H1 (cell line): ENCODE data around the gene GLB1L3. TPM values are rescaled to one million over a fixed set of nuclear protein-coding genes. Genes with fewer than 3 reads are reported as not detected.

Source experiments
- CTCF ChIA-PET: fragments of 300-600 bp; sonication (Branson Sonifier 250); formaldehyde crosslinking; loops from one replicate; lab custom pipeline; 2021; ENCODE audit not compliant: partially characterized antibody; lab: Charles Lee
- POLR2A ChIA-PET: fragments of 300-600 bp; sonication (Branson Sonifier 250); formaldehyde crosslinking; loops from one replicate; lab custom pipeline; 2021; ENCODE audit warnings: inconsistent platforms; ENCODE audit not compliant: partially characterized antibody; lab: Charles Lee
- DNase-seq, 2 experiments: peaks; one replicate each; pipeline versions ENCODE4 v3.0.0 to v3.0.0-alpha.2; 2010 to 2022; ENCODE audit warnings: low spot score in 2 of 2, low read depth in 1 of 2, mixed read lengths in 1 of 2
- FAIRE-seq: peaks from 2 replicates; lab custom pipeline; 2011; peaks lifted over from hg19 to GRCh38; lab: Jason Lieb, UNC
- H2AFZ ChIP-seq: 2 replicates; pipeline ENCODE4 v1.8.1; 2012; ENCODE audit warnings: low read length, inconsistent platforms
- H2AK5ac ChIP-seq: 2 replicates; pipeline ENCODE4 v1.6.1; 2013; ENCODE audit warnings: low read depth, low read length
- H2BK120ac ChIP-seq: replicated peaks from 2 replicates; pipeline ENCODE3; 2013; ENCODE audit warnings: low read depth, low read length, inconsistent platforms
- H2BK12ac ChIP-seq: 2 replicates; pipeline ENCODE4 v1.6.1; 2013; ENCODE audit warnings: low read depth, low read length
- H2BK15ac ChIP-seq: 2 replicates; pipeline ENCODE4 v1.6.1; 2013; ENCODE audit warnings: low read length
- H2BK20ac ChIP-seq: 2 replicates; pipeline ENCODE4 v1.6.1; 2013; ENCODE audit warnings: low read length
- H2BK5ac ChIP-seq: 2 replicates; pipeline ENCODE4 v1.6.1; 2013; ENCODE audit warnings: low read depth, low read length
- H3K14ac ChIP-seq: 2 replicates; pipeline ENCODE4 v1.6.1; 2013; ENCODE audit warnings: inconsistent platforms; ENCODE audit not compliant: insufficient read length
- H3K18ac ChIP-seq: 2 replicates; pipeline ENCODE4 v1.6.1; 2013; ENCODE audit warnings: low read length; ENCODE audit errors: extremely low read depth
- H3K23ac ChIP-seq: 2 replicates; pipeline ENCODE4 v1.6.1; 2013; ENCODE audit warnings: inconsistent platforms; ENCODE audit not compliant: insufficient read length
- H3K23me2 ChIP-seq: 2 replicates; pipeline ENCODE4 v1.6.1; 2013; ENCODE audit warnings: low read depth, low read length
- H3K27ac ChIP-seq: 2 replicates; pipeline ENCODE4 v1.6.1; 2011; ENCODE audit warnings: low read depth, low read length, inconsistent platforms
- H3K27me3 ChIP-seq, 4 experiments: replicated peaks in 1 of 4; 1 replicate in 1 of 4; 2 replicates in 3 of 4; pipeline versions ENCODE4 v1.6.1 to v1.8.1; 2011 to 2013; ENCODE audit warnings: low read length in 3 of 4, mild to moderate bottlenecking in 3 of 4, inconsistent platforms in 2 of 4, mixed read lengths in 2 of 4, moderate library complexity in 1 of 4; ENCODE audit not compliant: control insufficient read depth in 3 of 4, insufficient read depth in 3 of 4; ENCODE audit errors: extremely low read depth in 1 of 4
- H3K36me3 ChIP-seq, 4 experiments: 2 replicates each; pipeline versions ENCODE4 v1.6.1 to v1.8.1; 2011 to 2013; ENCODE audit warnings: mild to moderate bottlenecking in 4 of 4, low read length in 3 of 4, moderate library complexity in 2 of 4, control low read depth in 1 of 4, inconsistent platforms in 1 of 4; ENCODE audit not compliant: insufficient read depth in 4 of 4, control insufficient read depth in 2 of 4
- H3K4ac ChIP-seq: replicated peaks from 2 replicates; pipeline ENCODE3; 2013; ENCODE audit warnings: low read length, low read depth, mixed read lengths, inconsistent platforms; ENCODE audit not compliant: insufficient read length
- H3K4me1 ChIP-seq, 4 experiments: replicated peaks in 1 of 4; 1 replicate in 1 of 4; 2 replicates in 3 of 4; pipeline versions ENCODE4 v1.6.1 to v1.8.1; 2011 to 2013; ENCODE audit warnings: low read length in 3 of 4, inconsistent platforms in 2 of 4, mixed read lengths in 1 of 4; ENCODE audit not compliant: insufficient read depth in 4 of 4, control insufficient read depth in 3 of 4
- H3K4me2 ChIP-seq, 2 experiments: 2 replicates each; pipeline versions ENCODE4 v1.6.1 to v1.8.1; 2011 to 2013; ENCODE audit warnings: low read depth in 2 of 2, low read length in 2 of 2, control low read depth in 1 of 2, inconsistent platforms in 1 of 2, mild to moderate bottlenecking in 1 of 2; ENCODE audit not compliant: insufficient read depth in 1 of 2
- H3K4me3 ChIP-seq, 4 experiments: fragments of 200-600, 300-600 bp in 1 of 4; sonication (generic), shearing (Covaris generic), sonication (Bioruptor Twin) in 1 of 4; 2 replicates each; pipeline versions ENCODE4 v1.5.1 to v1.8.1; 2011 to 2016; ENCODE audit warnings: low read length in 4 of 4, low read depth in 3 of 4, control low read depth in 2 of 4, inconsistent platforms in 2 of 4, mild to moderate bottlenecking in 2 of 4, mixed read lengths in 1 of 4, moderate library complexity in 1 of 4; ENCODE audit not compliant: insufficient read depth in 2 of 4; ENCODE audit errors: extremely low read depth in 1 of 4
- H3K56ac ChIP-seq: replicated peaks from 2 replicates; pipeline ENCODE3; 2013; ENCODE audit warnings: low read depth, mild to moderate bottlenecking, mixed read lengths, low read length, inconsistent platforms; ENCODE audit not compliant: insufficient read length
- H3K79me1 ChIP-seq: 2 replicates; pipeline ENCODE4 v1.6.1; 2013; ENCODE audit warnings: low read depth, low read length, control low read depth
- H3K79me2 ChIP-seq, 2 experiments: 2 replicates each; pipeline versions ENCODE4 v1.6.1 to v1.8.1; 2012 to 2013; ENCODE audit warnings: low read length in 2 of 2, mild to moderate bottlenecking in 2 of 2, inconsistent platforms in 1 of 2; ENCODE audit not compliant: insufficient read depth in 2 of 2, control insufficient read depth in 1 of 2
- H3K9ac ChIP-seq, 4 experiments: replicated peaks in 1 of 4; 1 replicate in 1 of 4; 2 replicates in 3 of 4; pipeline versions ENCODE4 v1.6.1 to v1.8.1; 2011 to 2013; ENCODE audit warnings: low read depth in 3 of 4, low read length in 3 of 4, control low read depth in 2 of 4, mild to moderate bottlenecking in 2 of 4, moderate library complexity in 2 of 4, inconsistent platforms in 1 of 4; ENCODE audit errors: extremely low read depth in 1 of 4
- H3K9me3 ChIP-seq, 2 experiments: 2 replicates each; pipeline versions ENCODE4 v1.6.1 to v1.8.1; 2012 to 2013; ENCODE audit warnings: mild to moderate bottlenecking in 2 of 2, moderate library complexity in 2 of 2, control low read depth in 1 of 2, inconsistent platforms in 1 of 2, low read depth in 1 of 2, low read length in 1 of 2, mixed read lengths in 1 of 2; ENCODE audit not compliant: insufficient read depth in 2 of 2
- H4K20me1 ChIP-seq, 2 experiments: replicated peaks in 1 of 2; 2 replicates each; pipeline versions ENCODE3 to v1.8.1; 2011 to 2013; ENCODE audit warnings: inconsistent platforms in 2 of 2, low read length in 2 of 2, mild to moderate bottlenecking in 1 of 2; ENCODE audit not compliant: insufficient read depth in 2 of 2, control insufficient read depth in 1 of 2
- H4K5ac ChIP-seq: 2 replicates; pipeline ENCODE4 v1.6.1; 2013; ENCODE audit warnings: low read length, low read depth, mixed read lengths, inconsistent platforms; ENCODE audit not compliant: insufficient read length
- H4K8ac ChIP-seq: 2 replicates; pipeline ENCODE4 v1.8.0; 2013; ENCODE audit warnings: mild to moderate bottlenecking, moderate library complexity, low read length, inconsistent platforms; ENCODE audit not compliant: insufficient read depth; ENCODE audit errors: extremely low read depth
- H4K91ac ChIP-seq: replicated peaks from 2 replicates; pipeline ENCODE3; 2013; ENCODE audit warnings: low read length, mixed read lengths, inconsistent platforms; ENCODE audit not compliant: insufficient read length
- BRCA1 ChIP-seq: IDR thresholded peaks from 2 replicates; pipeline ENCODE4 v1.6.1; 2012; ENCODE audit warnings: low read depth, low read length, improper control_type of control experiment
- CBX5 ChIP-seq: fragments of 300-800, 300-1000 bp; sonication (generic); IDR thresholded peaks from 2 replicates; pipeline ENCODE4 v1.7.1; 2016; ENCODE audit warnings: antibody characterized with exemption, low read length, low read depth
- CHD2 ChIP-seq: IDR thresholded peaks from 2 replicates; pipeline ENCODE4 v1.6.1; 2012; ENCODE audit warnings: low read length, improper control_type of control experiment
- EZH2 ChIP-seq: fragments of 200-600 bp; sonication (generic); IDR thresholded peaks from 2 replicates; pipeline ENCODE4 v1.7.1; 2012; ENCODE audit warnings: low read depth, mild to moderate bottlenecking, moderate library complexity, low read length, inconsistent platforms; ENCODE audit not compliant: severe bottlenecking
- POLR2A ChIP-seq, 2 experiments: IDR thresholded peaks; 1 replicate in 1 of 2; 2 replicates in 1 of 2; pipeline ENCODE4 v1.6.1; 2011; ENCODE audit warnings: low read depth in 2 of 2, low read length in 2 of 2, mild to moderate bottlenecking in 2 of 2; ENCODE audit errors: control extremely low read depth in 1 of 2
- SIN3A ChIP-seq, 2 experiments: IDR thresholded peaks in 1 of 2; conservative IDR thresholded peaks in 1 of 2; 2 replicates each; pipeline ENCODE4 v1.6.1; 2011 to 2012; ENCODE audit warnings: low read length in 2 of 2, improper control_type of control experiment in 1 of 2, low read depth in 1 of 2, mild to moderate bottlenecking in 1 of 2
- SP1 ChIP-seq: IDR thresholded peaks from 2 replicates; pipeline ENCODE4 v1.6.1; 2011; ENCODE audit warnings: low read depth, low read length
- TEAD4 ChIP-seq: IDR thresholded peaks from 2 replicates; pipeline ENCODE4 v1.6.1; 2012; ENCODE audit warnings: low read depth, low read length, inconsistent platforms, mixed read lengths
- WGBS, 2 experiments: shearing (Covaris generic) in 1 of 2; methylation state at CpG; one replicate each; pipeline versions ENCODE4 v1.1.6 to v1.1.7; 2013 to 2015; ENCODE audit warnings: low lambda C conversion rate in 2 of 2, mixed read lengths in 2 of 2, inconsistent platforms in 1 of 2, low coverage in 1 of 2, missing lambda C conversion rate in 1 of 2; ENCODE audit not compliant: insufficient replicate concordance in 2 of 2, insufficient coverage in 1 of 2, insufficient read length in 1 of 2; ENCODE audit errors: extremely low coverage in 1 of 2, missing lambda C conversion rate in 1 of 2; 5-methylcytosine and 5-hydroxymethylcytosine counted together
- polyA plus RNA-seq, 7 experiments: library from polyadenylated mRNA; depleted of rRNA in 3 of 7; stranded (reverse) in 5 of 7; unstranded in 2 of 7; fragments of >200 nt in 5 of 7; fragments of 200-250 nt in 2 of 7; gene quantifications; 1 replicate in 5 of 7; 2 replicates in 1 of 7; 4 replicates in 1 of 7; pipeline versions ENCODE4 v1.2.1 to v1.2.3, GENCODE V29; 2011 to 2013; ENCODE audit warnings: missing spikeins in 2 of 7, mixed read lengths in 2 of 7
- total RNA-seq: library from RNA; stranded (reverse); fragmentation: NEBNext Ultra II Directional; extraction: Animal tissue kit (Norgen Biotek cat#: 25700); gene quantifications from 2 replicates; pipeline ENCODE4 v1.2.1, GENCODE V29; 2021
- TF ChIP-seq, protein P1 (sequence below), 3 experiments: IDR thresholded peaks; 1 replicate in 2 of 3; 2 replicates in 1 of 3; pipeline versions ENCODE4 v1.5.1 to v1.6.1; 2011; ENCODE audit warnings: low read length in 3 of 3, mild to moderate bottlenecking in 3 of 3, inconsistent platforms in 2 of 3, low read depth in 1 of 3, moderate library complexity in 1 of 3; ENCODE audit not compliant: insufficient read depth in 1 of 3; ENCODE audit errors: control extremely low read depth in 1 of 3
- TF ChIP-seq, protein P2 (sequence below): IDR thresholded peaks from 2 replicates; pipeline ENCODE4 v1.6.1; 2012; ENCODE audit warnings: inconsistent platforms

The GLB1L3 gene
- total and polyA plus RNA-seq, 2 of the 8 experiments (the other 6 are each of a cell fraction or from before 2014, with no cell fraction given) = 14.9 to 33.2 TPM

DNA sequence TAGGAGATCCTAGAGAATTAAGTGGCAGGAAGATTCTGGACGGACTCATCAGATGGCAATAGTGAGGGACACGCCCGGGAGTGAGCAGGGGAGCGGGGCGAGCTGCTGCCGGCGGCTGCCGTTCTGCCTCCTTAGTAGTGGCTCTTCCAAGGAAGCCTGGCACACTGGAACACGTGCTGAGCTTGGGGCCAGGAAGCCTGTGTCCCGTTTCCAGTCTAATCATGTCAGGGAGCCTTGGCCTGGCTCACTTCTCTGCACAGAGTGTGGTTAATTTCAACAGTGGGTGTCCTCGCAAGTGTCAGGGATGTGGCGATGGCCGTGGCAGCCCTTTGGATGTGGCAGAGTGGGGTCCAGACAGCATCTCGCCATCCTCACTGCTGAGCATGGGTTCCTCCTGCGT is 16.5 kb downstream of the GLB1L3 start:
- POLR2A ChIA-PET = interaction anchor here (1.1 to 1.2 kb wide), 2 partner anchors 18 to 39 kb away, joined by 3 read pairs; partner anchors contain the start of genes ACAD8 and THYN1
- no peaks in the 10 kb centered on the region for H4K20me1 ChIP-seq
- no peak for FAIRE-seq
- no peak for TF ChIP-seq SIN3A (conservative IDR thresholded peaks at IDR 0.05 in 1 of 2, IDR thresholded peaks at IDR 0.05 in 1 of 2; ENCODE audit: low read depth in 1 of 2, low read length in 2 of 2)
- no peak for TF ChIP-seq POLR2A (IDR thresholded peaks at IDR 0.05; ENCODE audit: control extremely low read depth in 1 of 2, low read depth in 2 of 2, low read length in 2 of 2)
- TF ChIP-seq, protein P1, sequence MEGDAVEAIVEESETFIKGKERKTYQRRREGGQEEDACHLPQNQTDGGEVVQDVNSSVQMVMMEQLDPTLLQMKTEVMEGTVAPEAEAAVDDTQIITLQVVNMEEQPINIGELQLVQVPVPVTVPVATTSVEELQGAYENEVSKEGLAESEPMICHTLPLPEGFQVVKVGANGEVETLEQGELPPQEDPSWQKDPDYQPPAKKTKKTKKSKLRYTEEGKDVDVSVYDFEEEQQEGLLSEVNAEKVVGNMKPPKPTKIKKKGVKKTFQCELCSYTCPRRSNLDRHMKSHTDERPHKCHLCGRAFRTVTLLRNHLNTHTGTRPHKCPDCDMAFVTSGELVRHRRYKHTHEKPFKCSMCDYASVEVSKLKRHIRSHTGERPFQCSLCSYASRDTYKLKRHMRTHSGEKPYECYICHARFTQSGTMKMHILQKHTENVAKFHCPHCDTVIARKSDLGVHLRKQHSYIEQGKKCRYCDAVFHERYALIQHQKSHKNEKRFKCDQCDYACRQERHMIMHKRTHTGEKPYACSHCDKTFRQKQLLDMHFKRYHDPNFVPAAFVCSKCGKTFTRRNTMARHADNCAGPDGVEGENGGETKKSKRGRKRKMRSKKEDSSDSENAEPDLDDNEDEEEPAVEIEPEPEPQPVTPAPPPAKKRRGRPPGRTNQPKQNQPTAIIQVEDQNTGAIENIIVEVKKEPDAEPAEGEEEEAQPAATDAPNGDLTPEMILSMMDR (IDR thresholded peaks at IDR 0.05; ENCODE audit: control extremely low read depth in 1 of 3, insufficient read depth in 1 of 3, low read depth in 1 of 3, low read length in 3 of 3) = no peak
- no peak for TF ChIP-seq TEAD4
- no peak for TF ChIP-seq CHD2
- TF ChIP-seq BRCA1 = no peak
- TF ChIP-seq, protein P2, sequence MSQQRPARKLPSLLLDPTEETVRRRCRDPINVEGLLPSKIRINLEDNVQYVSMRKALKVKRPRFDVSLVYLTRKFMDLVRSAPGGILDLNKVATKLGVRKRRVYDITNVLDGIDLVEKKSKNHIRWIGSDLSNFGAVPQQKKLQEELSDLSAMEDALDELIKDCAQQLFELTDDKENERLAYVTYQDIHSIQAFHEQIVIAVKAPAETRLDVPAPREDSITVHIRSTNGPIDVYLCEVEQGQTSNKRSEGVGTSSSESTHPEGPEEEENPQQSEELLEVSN = no peak
- TF ChIP-seq CBX5 = no peak
- TF ChIP-seq SP1 = no peak
- no peak for TF ChIP-seq EZH2

More for the DNA sequence above, 16.5 kb downstream of the GLB1L3 start:
- no peak overlapping the region for H3K18ac ChIP-seq
- H2BK5ac ChIP-seq = no peak overlapping the region
- no peak overlapping the region for H2BK20ac ChIP-seq
- H3K4me3 ChIP-seq = no peak overlapping the region
- H4K8ac ChIP-seq = no peak overlapping the region
- H2BK120ac ChIP-seq = no peak overlapping the region
- H2BK15ac ChIP-seq = no peak overlapping the region
- no peak overlapping the region for H3K4ac ChIP-seq
- WGBS, 2 experiments = 83% methylated on average over 15 of the region's 15 CpGs; no CpG with 5 or more reads in 1 of the 2 experiments
- H3K9me3 ChIP-seq = no peaks in the 10 kb centered on the region
- no peak overlapping the region for H2AK5ac ChIP-seq
- H3K79me2 ChIP-seq = no peaks in the 10 kb centered on the region
- H3K56ac ChIP-seq = no peak overlapping the region
- H3K23me2 ChIP-seq = no peaks in the 10 kb centered on the region
- DNase-seq = no peak
- no peak overlapping the region; a peak in 1 of 7 replicates for H3K9ac ChIP-seq
- no peak overlapping the region for H3K4me2 ChIP-seq
- peaks cover 3 to 20% (median 8%) of the 10 kb centered on the region in 4 experiments; a peak in 6 of 8 replicates for H3K36me3 ChIP-seq
- H3K27ac ChIP-seq = no peak overlapping the region
- H3K27me3 ChIP-seq = no peaks in the 10 kb centered on the region; a peak in 1 of 7 replicates
- H2BK12ac ChIP-seq = no peak overlapping the region
- no peaks in the 10 kb centered on the region for H3K79me1 ChIP-seq
- no peaks in the 10 kb centered on the region; a peak in 1 of 7 replicates for H3K4me1 ChIP-seq
- no peak overlapping the region for H4K5ac ChIP-seq
- H3K14ac ChIP-seq = no peak overlapping the region
- no peak overlapping the region for H3K23ac ChIP-seq
- H4K91ac ChIP-seq = no peak overlapping the region
- CTCF ChIA-PET = interaction anchor here (1.0 to 4.3 kb wide), 4 partner anchors 15 to 36 kb away, joined by 3 to 26 read pairs (median 4); no protein-coding TSS in a partner anchor
- H2AFZ ChIP-seq = no peak overlapping the region
